ENCODE data around the gene MGA.

- no peak for TF ChIP-seq POLR2A (IDR thresholded peaks at IDR 0.05)
- no peak for TF ChIP-seq CTCF (IDR thresholded peaks at IDR 0.05)
Observed at GRCh38 chr15:41703120-41703519, 42.9 kb downstream of the MGA start.
